ENCODE results near the gene CARD8.

GRCh38 chr19:48194844-48195830 lies 60.6 kb downstream of the CARD8 start:
- TF ChIP-seq REST (IDR thresholded peaks at IDR 0.05; ENCODE audit: unreplicated experiment), result no peak
- no peak for TF ChIP-seq POLR2AphosphoS5 (IDR thresholded peaks at IDR 0.05; ENCODE audit: low read depth)
- TF ChIP-seq CTCF (conservative IDR thresholded peaks at IDR 0.05; ENCODE audit: low read depth in 2 of 2), result no peak
- no peak for TF ChIP-seq EZH2 (IDR thresholded peaks at IDR 0.05; ENCODE audit: low read depth, unreplicated experiment)
- no peak for TF ChIP-seq ETS1 (IDR thresholded peaks at IDR 0.05)

Measured in GM23338 (cell line).